Measurements from ENCODE around the gene GUCY1B1. TPM values are rescaled to one million over a fixed set of nuclear protein-coding genes. Genes with fewer than 3 reads are reported as not detected.

GUCY1B1 gene
- total and polyA plus RNA-seq, 7 donors: 2.7 to 7.7 (median 3.8) TPM

- Histone ChIP-seq H3K27ac (no peak overlapping the region), H3K4me1 (peaks cover 4% of the 10 kb centered on the region), H3K9me3 (no peaks in the 10 kb centered on the region), H3K4me3 (no peak overlapping the region), H3K27me3 (ENCODE audit: insufficient read depth in 3 of 3, low read length in 2 of 3) (no peaks in the 10 kb centered on the region), H3K36me3 (ENCODE audit: insufficient read depth in 1 of 2, low read depth in 1 of 2) (peaks cover 0 to 8% of the 10 kb centered on the region in 2 donors)
- no peak for ATAC-seq
- 74 to 77% (median 75%) methylated on average over 8 of the region's 8 CpGs for whole genome bisulfite sequencing, 3 donors
- DNase-seq: no peak
- intact Hi-C loops (cut with DNase I): no loop called here
- TF ChIP-seq CTCF (IDR thresholded peaks at IDR 0.05): no peak
These were observed 13.8 kb downstream of the GUCY1B1 start for GRCh38 chr4:155772459-155773195.

GRCh38 chr4:155773196-155773800 lies 14.5 kb downstream of the GUCY1B1 start:
- WGBS, 3 donors: 93 to 98% (median 96%) methylated on average over 4 of the region's 4 CpGs
- no peak overlapping the region for H3K27ac ChIP-seq

GRCh38 chr4:155774033-155774432 lies 15.2 kb downstream of the GUCY1B1 start:
- no peak for DNase-seq
- Histone ChIP-seq H3K36me3 (ENCODE audit: insufficient read depth in 1 of 2, low read depth in 1 of 2) (peaks cover 0 to 8% of the 10 kb centered on the region in 2 donors), H3K27ac (no peak overlapping the region), H3K9me3 (no peaks in the 10 kb centered on the region), H3K4me1 (peaks cover 4% of the 10 kb centered on the region), H3K4me3 (no peak overlapping the region), H3K27me3 (ENCODE audit: insufficient read depth in 3 of 3, low read length in 2 of 3) (no peaks in the 10 kb centered on the region)
- ATAC-seq: no peak
- TF ChIP-seq CTCF (IDR thresholded peaks at IDR 0.05): no peak
- 62 to 86% (median 84%) methylated on average over 4 of the region's 4 CpGs for whole genome bisulfite sequencing, 3 donors
- intact Hi-C loops (cut with DNase I): no loop called here

More at GRCh38 chr4:155773196-155773800, 14.5 kb downstream of the GUCY1B1 start:
- TF ChIP-seq CTCF (IDR thresholded peaks at IDR 0.05): no peak
- intact Hi-C loops (cut with DNase I): no loop called here
- Histone ChIP-seq H3K9me3 (no peaks in the 10 kb centered on the region), H3K36me3 (ENCODE audit: insufficient read depth in 1 of 2, low read depth in 1 of 2) (peaks cover 0 to 8% of the 10 kb centered on the region in 2 donors), H3K27me3 (ENCODE audit: insufficient read depth in 3 of 3, low read length in 2 of 3) (no peaks in the 10 kb centered on the region), H3K4me1 (peaks cover 4% of the 10 kb centered on the region), H3K4me3 (no peak overlapping the region)
- DNase-seq: no peak
- ATAC-seq: no peak

GRCh38 chr4:155777971-155778735 lies 19.3 kb downstream of the GUCY1B1 start:
- Histone ChIP-seq H3K27ac (peak overlapping the region; percentile 12), H3K36me3 (ENCODE audit: insufficient read depth in 1 of 2, low read depth in 1 of 2) (peaks cover 0 to 8% of the 10 kb centered on the region in 2 donors)
- ATAC-seq: no peak

More at GRCh38 chr4:155777971-155778735, 19.3 kb downstream of the GUCY1B1 start:
- 44 to 46% (median 44%) methylated on average over 3 of the region's 3 CpGs for WGBS, 3 donors
- Histone ChIP-seq H3K9me3 (no peaks in the 10 kb centered on the region), H3K27me3 (ENCODE audit: insufficient read depth in 3 of 3, low read length in 2 of 3) (no peaks in the 10 kb centered on the region), H3K4me3 (no peak overlapping the region), H3K4me1 (no peaks in the 10 kb centered on the region)
- intact Hi-C loops (cut with DNase I): no loop called here
- no peak for DNase-seq
- no peak for TF ChIP-seq CTCF (IDR thresholded peaks at IDR 0.05)
